NB4 (cell line): ENCODE data around the gene SLC41A3.

Experiments
- POLR2A ChIP-seq: IDR thresholded peaks from 2 replicates; pipeline ENCODE4 v1.6.1; 2011; ENCODE audit warnings: mild to moderate bottlenecking; ENCODE audit not compliant: insufficient read length; ENCODE audit errors: extremely low read depth
- TF ChIP-seq, protein P1 (sequence below): IDR thresholded peaks from 2 replicates; pipeline ENCODE4 v1.6.1; 2011; ENCODE audit warnings: low read depth, low read length

- TF ChIP-seq, protein P1, sequence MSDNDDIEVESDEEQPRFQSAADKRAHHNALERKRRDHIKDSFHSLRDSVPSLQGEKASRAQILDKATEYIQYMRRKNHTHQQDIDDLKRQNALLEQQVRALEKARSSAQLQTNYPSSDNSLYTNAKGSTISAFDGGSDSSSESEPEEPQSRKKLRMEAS = no peak
- TF ChIP-seq POLR2A = no peak
Observed at GRCh38 chr3:126098391-126098858, 14.5 kb upstream of the SLC41A3 start.
